Measurements from ENCODE around the gene LRRC32. TPM values are rescaled to one million over a fixed set of nuclear protein-coding genes. Genes with fewer than 3 reads are reported as not detected.

LRRC32 gene
- total RNA-seq, 1 donor from 2014 or later = 0.26 TPM

DNA sequence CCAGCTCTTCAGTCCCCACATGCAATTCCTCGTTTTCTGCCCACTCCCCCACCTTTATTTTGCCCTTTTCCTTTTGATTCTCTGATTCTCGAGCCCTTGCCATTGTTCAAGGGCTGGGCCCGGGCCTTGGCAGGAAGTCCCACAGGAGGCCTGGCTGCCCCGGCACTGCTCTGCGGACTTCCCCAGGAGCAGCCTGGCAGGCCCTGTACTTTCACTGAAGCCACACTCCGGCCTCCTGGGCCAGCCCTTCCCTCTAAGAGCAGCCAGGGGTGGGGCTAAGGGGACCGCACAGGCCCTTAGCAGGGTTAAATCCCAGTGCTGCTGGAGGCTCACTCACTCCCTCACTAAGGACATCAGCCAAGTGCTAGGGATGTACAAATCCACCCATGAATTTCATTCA is 4.1 kb downstream of the LRRC32 start:
- DNase-seq (ENCODE audit: low read depth) = no peak
- Histone ChIP-seq H3K36me3 (ENCODE audit: control insufficient read depth, insufficient read depth, low read length) (no peaks in the 10 kb centered on the region), H3K4me3 (ENCODE audit: low read depth, low read length) (no peak overlapping the region), H3K27me3 (ENCODE audit: control insufficient read depth, insufficient read depth, low read length) (peaks cover 6% of the 10 kb centered on the region)
- TF ChIP-seq, protein P1, sequence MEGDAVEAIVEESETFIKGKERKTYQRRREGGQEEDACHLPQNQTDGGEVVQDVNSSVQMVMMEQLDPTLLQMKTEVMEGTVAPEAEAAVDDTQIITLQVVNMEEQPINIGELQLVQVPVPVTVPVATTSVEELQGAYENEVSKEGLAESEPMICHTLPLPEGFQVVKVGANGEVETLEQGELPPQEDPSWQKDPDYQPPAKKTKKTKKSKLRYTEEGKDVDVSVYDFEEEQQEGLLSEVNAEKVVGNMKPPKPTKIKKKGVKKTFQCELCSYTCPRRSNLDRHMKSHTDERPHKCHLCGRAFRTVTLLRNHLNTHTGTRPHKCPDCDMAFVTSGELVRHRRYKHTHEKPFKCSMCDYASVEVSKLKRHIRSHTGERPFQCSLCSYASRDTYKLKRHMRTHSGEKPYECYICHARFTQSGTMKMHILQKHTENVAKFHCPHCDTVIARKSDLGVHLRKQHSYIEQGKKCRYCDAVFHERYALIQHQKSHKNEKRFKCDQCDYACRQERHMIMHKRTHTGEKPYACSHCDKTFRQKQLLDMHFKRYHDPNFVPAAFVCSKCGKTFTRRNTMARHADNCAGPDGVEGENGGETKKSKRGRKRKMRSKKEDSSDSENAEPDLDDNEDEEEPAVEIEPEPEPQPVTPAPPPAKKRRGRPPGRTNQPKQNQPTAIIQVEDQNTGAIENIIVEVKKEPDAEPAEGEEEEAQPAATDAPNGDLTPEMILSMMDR (IDR thresholded peaks at IDR 0.05; ENCODE audit: insufficient read depth, low read length, severe bottlenecking) = no peak
- no peak for FAIRE-seq

DNA sequence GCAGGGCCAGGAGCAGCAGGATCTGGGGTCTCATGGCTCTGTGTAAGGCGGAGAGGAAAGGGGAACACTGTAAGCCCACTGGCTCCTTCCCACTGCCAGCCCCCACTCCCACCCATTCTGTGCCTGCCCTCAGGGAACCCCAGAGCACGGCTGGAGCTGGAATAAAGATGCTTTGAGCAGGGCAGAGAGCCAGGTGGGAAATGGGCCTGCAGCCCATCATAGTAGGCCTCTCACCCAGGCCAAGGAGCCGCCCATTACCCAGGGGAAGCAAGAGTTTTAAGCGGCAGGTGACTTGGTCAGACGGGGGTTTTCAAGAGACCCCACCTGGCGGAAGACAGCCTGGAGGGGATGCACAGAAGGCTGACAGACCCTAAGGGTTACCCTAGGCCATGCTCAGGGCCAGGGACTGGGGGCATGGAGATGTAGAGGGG is 4.6 kb downstream of the LRRC32 start:
- Histone ChIP-seq H3K36me3 (ENCODE audit: control insufficient read depth, insufficient read depth, low read length) (no peaks in the 10 kb centered on the region), H3K27me3 (ENCODE audit: control insufficient read depth, insufficient read depth, low read length) (peaks cover 6% of the 10 kb centered on the region), H3K4me3 (ENCODE audit: low read depth, low read length) (no peak overlapping the region)
- TF ChIP-seq, protein P1 (IDR thresholded peaks at IDR 0.05; ENCODE audit: insufficient read depth, low read length, severe bottlenecking) = no peak
- DNase-seq (ENCODE audit: low read depth) = no peak
- no peak for FAIRE-seq

DNA sequence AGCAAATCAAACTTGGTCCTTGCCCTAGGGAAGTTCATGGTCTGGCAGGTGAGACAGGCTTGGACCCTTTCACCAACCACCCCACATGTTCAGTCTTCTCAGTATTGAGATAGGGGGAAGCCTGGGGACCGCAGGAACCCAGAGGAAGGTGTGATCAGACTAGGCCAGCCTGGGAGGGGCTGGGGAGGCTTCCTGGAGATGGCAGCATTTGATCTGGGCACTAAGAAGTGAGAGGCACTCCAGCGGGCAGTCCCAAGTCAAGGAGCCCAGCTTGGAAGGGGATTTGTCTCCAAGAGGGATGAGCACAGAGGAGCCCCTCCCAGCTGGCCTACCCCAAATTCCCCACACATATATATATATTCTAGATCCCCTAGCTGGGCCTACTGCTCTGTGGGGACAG is 5.4 kb downstream of the LRRC32 start:
- no peak for FAIRE-seq
- Histone ChIP-seq H3K27me3 (ENCODE audit: control insufficient read depth, insufficient read depth, low read length) (peaks cover 6% of the 10 kb centered on the region), H3K4me3 (ENCODE audit: low read depth, low read length) (no peak overlapping the region), H3K36me3 (ENCODE audit: control insufficient read depth, insufficient read depth, low read length) (no peaks in the 10 kb centered on the region)
- no peak for DNase-seq (ENCODE audit: low read depth)
- TF ChIP-seq, protein P1 (IDR thresholded peaks at IDR 0.05; ENCODE audit: insufficient read depth, low read length, severe bottlenecking) = no peak

DNA sequence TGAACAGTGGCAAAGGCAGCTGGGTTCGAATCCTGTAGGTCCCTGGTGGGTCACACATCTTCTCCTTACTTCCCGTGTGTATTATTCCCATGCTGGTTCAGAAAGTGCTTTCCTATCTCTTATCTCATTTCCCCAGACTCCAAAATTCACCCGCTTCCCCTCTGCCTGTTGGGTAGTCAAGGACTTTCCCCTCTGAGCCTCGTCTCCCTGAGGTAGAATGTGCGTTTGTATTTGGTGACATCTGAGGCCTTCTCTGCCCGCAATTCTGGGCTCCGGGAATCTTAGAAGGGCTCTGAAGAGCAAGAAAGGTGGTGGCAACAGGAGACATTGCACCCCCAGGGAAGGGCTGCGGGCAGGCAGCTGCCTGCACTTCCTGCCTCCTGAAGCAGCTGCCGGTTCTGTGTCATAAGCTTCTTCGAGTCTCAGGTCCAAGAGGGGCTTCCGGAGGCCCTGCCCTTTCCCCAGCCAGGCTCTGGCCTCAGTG is 5.9 kb downstream of the LRRC32 start:
- FAIRE-seq = no peak
- H3K36me3 ChIP-seq (ENCODE audit: control insufficient read depth, insufficient read depth, low read length) = no peaks in the 10 kb centered on the region
- DNase-seq (ENCODE audit: low read depth) = no peak
- H3K27me3 ChIP-seq (ENCODE audit: control insufficient read depth, insufficient read depth, low read length) = peaks cover under 1% of the 10 kb centered on the region
- TF ChIP-seq, protein P1 (IDR thresholded peaks at IDR 0.05; ENCODE audit: insufficient read depth, low read length, severe bottlenecking) = no peak
- H3K4me3 ChIP-seq (ENCODE audit: low read depth, low read length) = no peak overlapping the region

DNA sequence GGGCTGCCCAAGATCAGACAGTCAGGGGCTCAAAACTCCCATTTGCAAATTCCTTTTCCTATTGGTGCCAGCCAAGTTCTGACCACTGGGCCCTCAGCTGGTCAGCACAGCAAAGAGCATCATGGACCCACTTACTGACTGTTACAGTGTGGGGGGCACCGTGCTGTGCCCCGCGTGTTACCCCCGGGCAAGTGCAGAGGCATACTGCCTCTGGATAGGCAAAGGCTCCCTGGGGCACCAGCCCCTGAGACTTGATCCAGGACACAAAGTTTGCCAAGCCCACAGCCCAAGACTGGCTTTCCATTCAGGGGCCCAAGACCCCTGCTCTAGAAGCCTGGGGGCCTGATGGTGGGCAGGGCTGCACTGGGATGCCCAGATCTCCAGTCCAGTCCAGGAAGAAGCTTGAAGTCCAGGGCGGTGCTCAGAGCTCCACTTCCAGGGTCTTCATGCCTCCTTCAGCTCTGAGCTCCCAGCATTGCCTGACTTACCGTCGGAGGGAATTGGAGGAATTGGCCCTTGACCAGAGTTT is 6.6 kb downstream of the LRRC32 start:
- H3K27me3 ChIP-seq (ENCODE audit: control insufficient read depth, insufficient read depth, low read length) = peaks cover 1% of the 10 kb centered on the region
- no peak for FAIRE-seq
- no peak for DNase-seq (ENCODE audit: low read depth)

More for the DNA sequence above, 6.6 kb downstream of the LRRC32 start:
- TF ChIP-seq, protein P1 (IDR thresholded peaks at IDR 0.05; ENCODE audit: insufficient read depth, low read length, severe bottlenecking) = no peak
- no peak overlapping the region for H3K4me3 ChIP-seq (ENCODE audit: low read depth, low read length)
- no peaks in the 10 kb centered on the region for H3K36me3 ChIP-seq (ENCODE audit: control insufficient read depth, insufficient read depth, low read length)
